ENCODE data around the gene MSI2.

MSI2 gene

DNA sequence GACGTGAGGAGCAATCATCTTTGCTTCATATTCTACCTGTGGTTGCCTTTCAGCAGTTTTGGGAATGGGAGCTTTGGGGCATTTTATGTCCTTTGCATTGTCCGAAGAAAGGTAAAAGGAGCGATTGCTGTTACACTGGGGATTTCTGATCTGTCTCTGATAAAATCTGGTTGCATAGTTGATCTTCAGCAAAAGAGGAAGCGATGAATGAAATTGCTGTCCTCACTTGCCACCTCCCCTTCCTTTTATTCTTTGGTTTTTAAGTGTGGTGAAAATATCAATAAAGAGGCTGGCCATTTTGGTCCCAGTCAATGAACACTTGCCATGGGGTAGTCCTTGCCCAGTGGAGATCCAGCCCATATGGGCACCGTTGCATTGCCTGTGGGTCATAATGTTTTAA is 236.8 kb downstream of the MSI2 start:
- H3K23ac ChIP-seq (ENCODE audit: low read depth, low read length, poor library complexity) = no peak overlapping the region
- H3K4me1 ChIP-seq (ENCODE audit: control insufficient read depth in 2 of 2, insufficient read depth in 1 of 2, low read depth in 1 of 2, low read length in 2 of 2) = peaks cover 0 to 2% of the 10 kb centered on the region in 2 donors
- H2BK5ac ChIP-seq (ENCODE audit: low read length) = no peak overlapping the region
- H3K36me3 ChIP-seq (replicated peaks in 1 of 2; ENCODE audit: control insufficient read depth in 2 of 2, insufficient read depth in 2 of 2, low read length in 2 of 2) = peaks cover 0 to 9% of the 10 kb centered on the region in 2 donors
- H2AFZ ChIP-seq (ENCODE audit: low read length) = no peak overlapping the region
- no peak overlapping the region for H3K9ac ChIP-seq (ENCODE audit: low read depth, low read length, poor library complexity)
- no peak overlapping the region for H4K91ac ChIP-seq (ENCODE audit: low read depth, low read length, poor library complexity)
- no peak overlapping the region for H2BK15ac ChIP-seq (ENCODE audit: low read length)
- no peak overlapping the region for H3K4me3 ChIP-seq (ENCODE audit: low read length in 2 of 2)
- DNase-seq (ENCODE audit: low spot score) = no peak
- H2AK5ac ChIP-seq (ENCODE audit: low read depth, low read length) = no peak overlapping the region
- no peaks in the 10 kb centered on the region for H3K9me3 ChIP-seq (replicated peaks in 1 of 2; ENCODE audit: control insufficient read depth in 2 of 2, insufficient read depth in 1 of 2, low read depth in 1 of 2, low read length in 2 of 2)
- no peak overlapping the region for H2BK120ac ChIP-seq (ENCODE audit: low read depth, low read length)
- H2BK12ac ChIP-seq (ENCODE audit: low read length) = no peak overlapping the region
- H3K4ac ChIP-seq (ENCODE audit: low read length) = no peak overlapping the region
- no peak overlapping the region for H3K18ac ChIP-seq (ENCODE audit: low read length)
- no peaks in the 10 kb centered on the region for H3K27me3 ChIP-seq (ENCODE audit: control insufficient read depth in 3 of 3, insufficient read depth in 3 of 3, low read depth in 1 of 3, low read length in 3 of 3)
- no CpG with 5 or more reads among the region's 5 CpGs for WGBS, 2 donors (ENCODE audit: extremely low coverage in 2 of 2, insufficient read length in 2 of 2, insufficient replicate concordance in 1 of 2)
- peaks cover 4% of the 10 kb centered on the region for H3K79me1 ChIP-seq (ENCODE audit: low read depth, low read length)
- no peak overlapping the region for H3K27ac ChIP-seq (replicated peaks; ENCODE audit: low read length)
- H3K4me2 ChIP-seq (ENCODE audit: insufficient read depth, low read length, poor library complexity, severe bottlenecking) = no peak overlapping the region
- H3K14ac ChIP-seq (ENCODE audit: low read length) = no peak overlapping the region
- H4K8ac ChIP-seq (ENCODE audit: low read depth, low read length) = no peak overlapping the region

DNA sequence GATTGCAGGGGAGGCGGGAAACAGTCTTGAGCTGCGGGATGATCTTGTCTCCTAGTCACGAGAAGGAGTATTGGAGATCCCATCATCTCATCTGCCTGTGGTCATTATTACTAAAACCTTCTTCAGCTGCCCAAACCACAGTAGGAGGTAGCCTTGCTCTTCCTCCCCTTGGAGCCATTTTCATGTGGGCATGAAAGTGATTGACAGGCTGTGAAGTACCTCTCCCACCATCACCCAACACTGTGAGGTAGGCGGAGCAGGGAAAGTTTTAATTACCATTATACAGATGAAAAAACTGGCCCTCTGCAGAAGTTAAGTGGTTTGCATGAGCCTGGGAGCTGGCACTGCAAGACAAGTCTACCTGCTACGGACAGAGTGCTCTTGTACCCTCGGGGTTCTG is 237.3 kb downstream of the MSI2 start:
- Histone ChIP-seq H3K27ac (replicated peaks; ENCODE audit: low read length) (no peak overlapping the region), H4K91ac (ENCODE audit: low read depth, low read length, poor library complexity) (no peak overlapping the region), H3K23ac (ENCODE audit: low read depth, low read length, poor library complexity) (no peak overlapping the region), H3K4ac (ENCODE audit: low read length) (no peak overlapping the region), H2AK5ac (ENCODE audit: low read depth, low read length) (no peak overlapping the region), H3K79me1 (ENCODE audit: low read depth, low read length) (peaks cover 4% of the 10 kb centered on the region), H2BK12ac (ENCODE audit: low read length) (no peak overlapping the region), H3K4me1 (ENCODE audit: control insufficient read depth in 2 of 2, insufficient read depth in 1 of 2, low read depth in 1 of 2, low read length in 2 of 2) (peaks cover 0 to 2% of the 10 kb centered on the region in 2 donors), H2BK5ac (ENCODE audit: low read length) (no peak overlapping the region), H3K9ac (ENCODE audit: low read depth, low read length, poor library complexity) (no peak overlapping the region), H2AFZ (ENCODE audit: low read length) (no peak overlapping the region), H3K27me3 (ENCODE audit: control insufficient read depth in 3 of 3, insufficient read depth in 3 of 3, low read depth in 1 of 3, low read length in 3 of 3) (no peaks in the 10 kb centered on the region), H3K36me3 (replicated peaks in 1 of 2; ENCODE audit: control insufficient read depth in 2 of 2, insufficient read depth in 2 of 2, low read length in 2 of 2) (peaks cover 0 to 9% of the 10 kb centered on the region in 2 donors), H3K4me3 (ENCODE audit: low read length in 2 of 2) (no peak overlapping the region), H2BK15ac (ENCODE audit: low read length) (no peak overlapping the region), H4K8ac (ENCODE audit: low read depth, low read length) (no peak overlapping the region), H3K18ac (ENCODE audit: low read length) (no peak overlapping the region), H3K14ac (ENCODE audit: low read length) (no peak overlapping the region), H3K9me3 (replicated peaks in 1 of 2; ENCODE audit: control insufficient read depth in 2 of 2, insufficient read depth in 1 of 2, low read depth in 1 of 2, low read length in 2 of 2) (no peaks in the 10 kb centered on the region), H3K4me2 (ENCODE audit: insufficient read depth, low read length, poor library complexity, severe bottlenecking) (no peak overlapping the region), H2BK120ac (ENCODE audit: low read depth, low read length) (no peak overlapping the region)
- WGBS, 2 donors (ENCODE audit: extremely low coverage in 2 of 2, insufficient read length in 2 of 2, insufficient replicate concordance in 1 of 2) = no CpG with 5 or more reads among the region's 6 CpGs
- DNase-seq (ENCODE audit: low spot score) = no peak

DNA sequence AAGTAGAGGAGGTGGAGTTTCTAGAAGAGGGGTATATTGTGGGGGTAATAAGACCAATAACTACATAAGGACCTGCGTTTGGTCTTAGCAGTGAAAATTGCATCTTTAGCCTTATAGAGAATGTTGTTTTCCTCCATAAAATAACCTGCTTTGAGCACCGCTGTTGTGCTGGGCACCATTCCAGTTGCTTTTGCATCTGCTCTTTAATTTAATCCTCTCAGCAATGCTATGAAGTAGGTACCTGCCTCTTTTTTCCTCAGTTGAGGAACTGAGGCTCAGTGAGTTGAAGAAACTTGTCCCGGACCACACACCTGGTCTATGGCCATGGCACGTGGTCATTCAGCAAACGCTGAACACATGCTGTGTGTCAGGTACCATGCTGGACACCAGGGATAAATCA is 238.1 kb downstream of the MSI2 start:
- Histone ChIP-seq H3K4me3 (ENCODE audit: low read length in 2 of 2) (no peak overlapping the region), H3K9ac (ENCODE audit: low read depth, low read length, poor library complexity) (no peak overlapping the region), H3K27ac (replicated peaks; ENCODE audit: low read length) (no peak overlapping the region), H2BK12ac (ENCODE audit: low read length) (no peak overlapping the region), H2AFZ (ENCODE audit: low read length) (no peak overlapping the region), H3K79me1 (ENCODE audit: low read depth, low read length) (peaks cover 4% of the 10 kb centered on the region), H3K27me3 (ENCODE audit: control insufficient read depth in 3 of 3, insufficient read depth in 3 of 3, low read depth in 1 of 3, low read length in 3 of 3) (no peaks in the 10 kb centered on the region), H3K4me1 (ENCODE audit: control insufficient read depth in 2 of 2, insufficient read depth in 1 of 2, low read depth in 1 of 2, low read length in 2 of 2) (peaks cover 0 to 2% of the 10 kb centered on the region in 2 donors), H2BK15ac (ENCODE audit: low read length) (no peak overlapping the region), H4K91ac (ENCODE audit: low read depth, low read length, poor library complexity) (no peak overlapping the region), H4K8ac (ENCODE audit: low read depth, low read length) (no peak overlapping the region), H3K9me3 (replicated peaks in 1 of 2; ENCODE audit: control insufficient read depth in 2 of 2, insufficient read depth in 1 of 2, low read depth in 1 of 2, low read length in 2 of 2) (no peaks in the 10 kb centered on the region), H3K23ac (ENCODE audit: low read depth, low read length, poor library complexity) (no peak overlapping the region), H2BK120ac (ENCODE audit: low read depth, low read length) (no peak overlapping the region), H3K14ac (ENCODE audit: low read length) (no peak overlapping the region), H3K4ac (ENCODE audit: low read length) (no peak overlapping the region), H2BK5ac (ENCODE audit: low read length) (no peak overlapping the region), H3K36me3 (replicated peaks in 1 of 2; ENCODE audit: control insufficient read depth in 2 of 2, insufficient read depth in 2 of 2, low read length in 2 of 2) (peaks cover 0 to 9% of the 10 kb centered on the region in 2 donors), H3K4me2 (ENCODE audit: insufficient read depth, low read length, poor library complexity, severe bottlenecking) (no peak overlapping the region), H2AK5ac (ENCODE audit: low read depth, low read length) (no peak overlapping the region), H3K18ac (ENCODE audit: low read length) (no peak overlapping the region)
- no CpG with 5 or more reads among the region's 5 CpGs for WGBS, 2 donors (ENCODE audit: extremely low coverage in 2 of 2, insufficient read length in 2 of 2, insufficient replicate concordance in 1 of 2)
- DNase-seq (ENCODE audit: low spot score) = no peak

DNA sequence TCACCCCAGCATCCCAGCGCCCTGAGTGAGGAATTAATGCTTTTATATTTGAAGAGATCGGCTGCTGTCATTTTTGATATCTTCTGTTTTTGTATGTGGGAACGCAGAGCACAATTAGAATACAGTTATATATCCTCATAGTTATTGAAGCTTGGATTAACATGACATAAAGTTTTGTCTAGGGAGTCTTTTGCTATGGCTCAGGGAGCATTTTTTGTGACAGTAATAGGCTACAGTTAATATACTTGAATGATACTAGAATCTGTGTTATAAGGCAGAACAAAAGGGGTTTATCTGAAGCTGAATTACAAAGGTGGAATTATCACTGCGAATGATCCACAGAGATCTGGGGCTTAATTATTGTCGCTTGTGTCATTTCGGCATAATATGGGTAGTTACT is 239.4 kb downstream of the MSI2 start:
- Histone ChIP-seq H3K18ac (ENCODE audit: low read length) (no peak overlapping the region), H2BK5ac (ENCODE audit: low read length) (no peak overlapping the region), H3K23ac (ENCODE audit: low read depth, low read length, poor library complexity) (no peak overlapping the region), H3K4me3 (ENCODE audit: low read length in 2 of 2) (no peak overlapping the region), H3K9me3 (replicated peaks in 1 of 2; ENCODE audit: control insufficient read depth in 2 of 2, insufficient read depth in 1 of 2, low read depth in 1 of 2, low read length in 2 of 2) (no peaks in the 10 kb centered on the region), H3K14ac (ENCODE audit: low read length) (no peak overlapping the region), H2AK5ac (ENCODE audit: low read depth, low read length) (no peak overlapping the region), H3K36me3 (replicated peaks in 1 of 2; ENCODE audit: control insufficient read depth in 2 of 2, insufficient read depth in 2 of 2, low read length in 2 of 2) (peaks cover 0 to 9% of the 10 kb centered on the region in 2 donors), H4K91ac (ENCODE audit: low read depth, low read length, poor library complexity) (no peak overlapping the region), H2BK120ac (ENCODE audit: low read depth, low read length) (no peak overlapping the region), H3K27me3 (ENCODE audit: control insufficient read depth in 3 of 3, insufficient read depth in 3 of 3, low read depth in 1 of 3, low read length in 3 of 3) (no peaks in the 10 kb centered on the region), H4K8ac (ENCODE audit: low read depth, low read length) (no peak overlapping the region), H2BK15ac (ENCODE audit: low read length) (no peak overlapping the region), H3K4me2 (ENCODE audit: insufficient read depth, low read length, poor library complexity, severe bottlenecking) (no peak overlapping the region), H2AFZ (ENCODE audit: low read length) (no peak overlapping the region), H2BK12ac (ENCODE audit: low read length) (no peak overlapping the region), H3K4me1 (ENCODE audit: control insufficient read depth in 2 of 2, insufficient read depth in 1 of 2, low read depth in 1 of 2, low read length in 2 of 2) (peaks cover 0 to 3% of the 10 kb centered on the region in 2 donors), H3K4ac (ENCODE audit: low read length) (no peak overlapping the region), H3K27ac (replicated peaks; ENCODE audit: low read length) (no peak overlapping the region), H3K9ac (ENCODE audit: low read depth, low read length, poor library complexity) (no peak overlapping the region), H3K79me1 (ENCODE audit: low read depth, low read length) (peaks cover 8% of the 10 kb centered on the region)
- no CpG with 5 or more reads among the region's 6 CpGs for WGBS, 2 donors (ENCODE audit: extremely low coverage in 2 of 2, insufficient read length in 2 of 2, insufficient replicate concordance in 1 of 2)
- DNase-seq (ENCODE audit: low spot score) = no peak

All from neuronal stem cell (in vitro differentiated cells).